HG03442 (cell line): ENCODE results near the gene PTDSS2.
"Not testable (repeated sequence)": the region's sequence is repeated elsewhere in the genome, so short reads cannot be mapped to it uniquely, and the experiment has no call there.

Experiments
- ATAC-seq: cut with Tn5 transposase; IDR thresholded peaks from one replicate; pipeline ENCODE4 v1.9.1; 2021; ENCODE audit warnings: mild to moderate bottlenecking, moderate library complexity; ENCODE audit not compliant: unreplicated experiment

PTDSS2 gene

DNA sequence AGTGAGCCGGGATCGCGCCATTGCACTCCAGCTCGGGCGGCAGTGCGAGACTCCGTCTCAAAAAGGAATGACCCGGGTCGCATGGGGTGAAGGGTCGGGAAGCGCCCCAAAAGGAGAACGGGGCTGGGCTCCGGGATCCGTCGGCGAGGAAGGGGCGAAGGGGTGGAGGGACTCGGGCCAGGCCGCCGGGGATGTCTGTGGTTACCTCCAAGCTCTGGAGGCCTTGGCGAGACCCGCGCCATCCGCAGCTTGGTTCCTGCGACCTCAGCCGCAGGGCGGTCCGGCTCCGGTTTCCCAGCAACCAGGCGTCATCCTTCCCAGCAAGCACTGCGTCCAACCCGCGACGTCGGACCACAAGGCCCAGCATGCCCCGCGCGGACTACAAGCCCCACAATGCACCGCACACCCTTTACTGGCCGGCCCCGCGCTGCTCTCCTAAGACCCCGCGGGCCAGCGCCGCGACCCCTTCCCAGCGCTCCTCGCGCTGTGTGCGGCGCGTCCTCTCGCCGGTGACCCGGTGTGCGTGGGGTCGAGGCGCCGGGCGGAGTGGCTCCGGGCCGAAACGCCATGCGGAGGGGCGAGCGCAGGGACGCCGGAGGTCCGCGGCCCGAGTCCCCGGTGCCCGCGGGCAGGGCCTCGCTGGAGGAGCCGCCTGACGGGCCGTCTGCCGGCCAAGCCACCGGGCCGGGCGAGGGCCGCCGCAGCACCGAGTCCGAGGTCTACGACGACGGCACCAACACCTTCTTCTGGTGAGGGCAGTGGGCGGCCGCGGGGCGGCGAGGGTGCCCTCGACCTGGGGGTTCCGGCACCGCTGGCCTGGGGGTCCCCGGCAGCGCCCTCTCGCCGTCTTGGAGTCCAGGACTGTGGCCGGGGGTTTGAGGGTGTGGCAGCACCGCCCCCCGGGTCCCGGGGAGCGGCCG, at the start of gene PTDSS2:
TSS of gene PTDSS2 (plus strand) at position 391 of the 920 bp plus-strand sequence. CDS start at position 568, 177 bp downstream.
- ATAC-seq: peak; percentile 71

DNA sequence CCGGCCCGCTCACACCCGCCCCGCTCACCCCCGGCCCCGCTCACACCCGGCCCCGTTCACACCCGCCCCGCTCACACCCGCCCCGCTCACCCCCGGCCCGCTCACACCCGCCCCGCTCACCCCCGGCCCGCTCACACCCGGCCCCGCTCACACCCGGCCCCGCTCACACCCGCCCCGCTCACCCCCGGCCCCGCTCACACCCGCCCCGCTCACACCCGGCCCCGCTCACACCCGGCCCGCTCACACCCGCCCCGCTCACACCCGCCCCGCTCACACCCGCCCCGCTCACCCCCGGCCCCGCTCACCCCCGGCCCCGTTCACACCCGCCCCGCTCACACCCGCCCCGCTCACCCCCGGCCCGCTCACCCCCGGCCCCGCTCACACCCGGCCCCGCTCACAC, 48.9 kb upstream of the PTDSS2 start:
- not testable (repeated sequence) for ATAC-seq

DNA sequence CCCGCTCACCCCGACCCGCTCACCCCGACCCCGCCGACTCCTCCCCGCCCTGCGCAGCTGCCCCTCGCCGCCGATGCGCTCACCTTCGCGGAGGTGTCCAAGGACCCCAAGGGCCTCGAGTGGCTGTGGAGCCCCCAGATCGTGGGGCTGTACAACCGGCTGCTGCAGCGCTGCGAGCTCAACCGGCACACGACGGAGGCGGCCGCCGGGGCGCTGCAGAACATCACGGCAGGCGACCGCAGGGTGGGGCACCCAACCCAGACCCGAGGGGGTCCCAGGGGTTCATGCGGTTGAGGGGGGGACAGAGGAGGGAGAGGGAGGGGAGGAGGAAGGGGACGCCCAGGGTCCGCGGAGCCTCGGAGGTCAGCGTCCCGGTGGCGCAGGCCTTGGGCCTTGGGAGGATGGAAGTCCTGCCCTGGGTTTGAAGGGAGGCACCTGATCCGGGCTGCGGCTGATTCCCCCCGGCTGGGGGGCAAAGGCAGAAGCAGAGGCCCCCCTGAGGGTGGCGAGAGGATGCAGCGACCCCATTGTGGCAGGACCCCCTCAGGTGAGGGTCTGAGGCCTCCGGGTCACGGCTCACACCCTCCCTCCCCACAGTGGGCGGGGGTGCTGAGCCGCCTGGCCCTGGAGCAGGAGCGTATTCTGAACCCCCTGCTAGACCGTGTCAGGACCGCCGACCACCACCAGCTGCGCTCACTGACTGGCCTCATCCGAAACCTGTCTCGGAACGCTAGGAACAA, 46.9 kb upstream of the PTDSS2 start:
- ATAC-seq: no peak

DNA sequence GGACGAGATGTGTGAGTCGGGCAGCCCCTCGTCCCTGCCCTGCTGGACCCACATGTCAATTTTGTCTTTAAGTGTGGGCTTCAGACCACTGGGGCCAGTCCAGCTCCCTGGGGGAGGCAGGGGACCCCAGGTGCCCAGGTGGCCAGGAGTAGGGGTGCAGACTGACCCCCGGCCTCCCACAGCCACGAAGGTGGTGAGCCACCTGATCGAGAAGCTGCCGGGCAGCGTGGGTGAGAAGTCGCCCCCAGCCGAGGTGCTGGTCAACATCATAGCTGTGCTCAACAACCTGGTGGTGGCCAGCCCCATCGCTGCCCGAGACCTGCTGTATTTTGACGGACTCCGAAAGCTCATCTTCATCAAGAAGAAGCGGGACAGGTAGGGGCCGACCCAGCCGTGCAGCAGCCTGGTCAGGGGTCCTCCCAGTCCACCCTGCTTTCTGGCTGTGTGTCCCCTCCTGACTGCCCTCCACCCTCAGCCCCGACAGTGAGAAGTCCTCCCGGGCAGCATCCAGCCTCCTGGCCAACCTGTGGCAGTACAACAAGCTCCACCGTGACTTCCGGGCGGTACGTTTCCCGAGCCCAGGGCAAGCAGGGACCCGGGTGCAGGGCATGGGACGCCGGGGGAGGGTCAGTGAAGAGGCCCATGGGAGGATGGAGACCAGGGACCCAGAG, 46.2 kb upstream of the PTDSS2 start:
- ATAC-seq: no peak

DNA sequence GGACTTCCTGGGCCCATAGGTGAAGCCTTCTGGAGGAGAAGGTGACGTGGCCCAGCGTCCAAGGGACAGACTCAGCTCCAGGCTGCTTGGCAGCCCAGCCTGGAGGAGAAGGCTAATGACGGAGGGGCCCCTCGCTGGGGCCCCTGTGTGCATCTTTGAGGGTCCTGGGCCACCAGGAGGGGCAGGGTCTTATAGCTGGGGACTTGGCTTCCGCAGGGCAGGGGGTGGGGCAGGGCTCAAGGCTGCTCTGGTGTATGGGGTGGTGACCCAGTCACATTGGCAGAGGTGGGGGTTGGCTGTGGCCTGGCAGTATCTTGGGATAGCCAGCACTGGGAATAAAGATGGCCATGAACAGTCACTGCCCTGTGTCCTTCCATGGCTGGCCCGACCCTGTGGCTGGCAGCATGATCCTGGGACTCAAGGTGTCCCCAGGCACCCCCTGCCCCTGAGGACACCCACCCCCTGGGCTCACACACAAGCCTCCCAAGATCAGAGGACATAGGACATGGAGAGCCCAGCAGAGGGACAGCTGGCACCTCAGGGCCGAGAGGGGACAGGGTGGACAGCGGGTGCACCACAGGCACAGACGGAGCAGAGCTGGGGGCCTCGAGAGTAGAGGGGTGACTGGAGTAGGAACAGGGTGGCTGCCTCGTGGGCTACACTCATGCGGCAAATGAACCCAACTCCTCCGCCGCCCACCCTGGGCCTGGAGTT, 45.4 kb upstream of the PTDSS2 start:
- no peak for ATAC-seq

DNA sequence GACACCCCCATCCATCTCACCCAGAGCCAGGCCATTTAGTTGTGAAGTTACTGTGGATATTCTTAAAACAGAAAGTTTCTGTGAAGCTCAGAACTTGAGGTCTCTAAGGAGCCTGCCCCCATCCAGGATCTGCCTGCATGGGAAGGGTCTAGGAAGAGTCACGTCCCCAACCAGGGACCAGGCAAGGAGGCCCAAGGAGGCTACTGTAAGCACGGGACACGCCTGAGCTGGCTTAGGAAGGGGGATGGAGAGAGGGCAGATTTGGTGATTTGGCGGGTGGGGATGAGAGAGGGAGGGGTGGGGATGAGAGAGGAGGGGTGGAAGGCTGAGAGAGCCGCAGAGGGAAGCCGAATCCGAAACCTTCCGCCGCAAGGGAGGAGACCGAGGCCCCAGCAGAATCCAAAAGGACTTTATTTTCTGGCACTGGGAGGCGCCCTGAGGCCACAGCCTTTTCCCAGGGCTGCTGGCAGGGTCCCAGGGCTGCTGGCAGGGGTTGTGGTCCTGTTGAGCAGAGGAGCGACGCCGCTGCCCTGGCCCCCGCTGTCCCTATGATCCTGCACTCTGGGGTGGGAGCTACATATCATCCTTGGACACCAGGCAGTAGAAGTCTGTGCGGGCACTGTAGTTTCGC, 44.6 kb upstream of the PTDSS2 start:
- ATAC-seq: no peak

DNA sequence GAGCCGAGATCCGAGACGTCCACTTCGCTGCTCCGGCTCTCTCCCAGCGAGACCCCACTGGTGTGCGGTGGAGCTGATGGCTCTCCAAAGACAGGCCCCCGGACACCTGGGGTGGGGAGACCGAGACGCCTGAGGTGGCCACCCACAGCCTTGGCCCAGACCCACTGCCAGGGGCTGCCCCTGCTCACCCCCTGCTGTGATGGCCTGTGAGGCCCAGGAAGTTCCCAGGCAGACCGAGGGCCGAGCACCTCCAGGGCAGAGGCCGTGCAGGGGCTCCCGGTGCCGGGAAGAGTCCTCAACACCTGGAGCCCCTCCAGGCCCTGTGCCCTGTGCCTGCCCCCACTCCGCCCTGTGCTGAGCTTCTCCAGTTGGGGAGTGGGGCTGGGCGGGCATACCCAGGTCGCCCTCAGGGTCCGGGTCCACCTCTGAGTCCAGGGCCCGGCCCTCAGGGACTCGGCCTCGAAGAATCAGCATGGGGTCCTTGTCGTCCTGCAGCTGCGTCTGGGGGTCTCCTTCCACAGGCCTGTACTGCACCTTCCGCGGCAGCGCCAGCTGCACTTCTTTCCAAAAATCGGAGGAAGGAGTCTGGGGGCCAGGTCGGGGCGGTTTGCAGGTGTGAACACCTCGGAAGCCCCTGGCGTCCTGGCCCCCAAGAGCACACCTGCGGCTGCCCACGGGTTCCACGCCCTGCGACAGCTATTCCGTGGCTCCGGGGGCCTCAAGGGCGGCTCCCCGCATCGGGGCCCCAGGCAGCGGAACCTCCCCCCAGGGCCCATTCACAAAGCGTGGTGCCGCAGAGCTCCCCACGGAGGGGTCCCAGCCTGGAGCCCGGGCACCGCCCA, 43.9 kb upstream of the PTDSS2 start:
- no peak for ATAC-seq

DNA sequence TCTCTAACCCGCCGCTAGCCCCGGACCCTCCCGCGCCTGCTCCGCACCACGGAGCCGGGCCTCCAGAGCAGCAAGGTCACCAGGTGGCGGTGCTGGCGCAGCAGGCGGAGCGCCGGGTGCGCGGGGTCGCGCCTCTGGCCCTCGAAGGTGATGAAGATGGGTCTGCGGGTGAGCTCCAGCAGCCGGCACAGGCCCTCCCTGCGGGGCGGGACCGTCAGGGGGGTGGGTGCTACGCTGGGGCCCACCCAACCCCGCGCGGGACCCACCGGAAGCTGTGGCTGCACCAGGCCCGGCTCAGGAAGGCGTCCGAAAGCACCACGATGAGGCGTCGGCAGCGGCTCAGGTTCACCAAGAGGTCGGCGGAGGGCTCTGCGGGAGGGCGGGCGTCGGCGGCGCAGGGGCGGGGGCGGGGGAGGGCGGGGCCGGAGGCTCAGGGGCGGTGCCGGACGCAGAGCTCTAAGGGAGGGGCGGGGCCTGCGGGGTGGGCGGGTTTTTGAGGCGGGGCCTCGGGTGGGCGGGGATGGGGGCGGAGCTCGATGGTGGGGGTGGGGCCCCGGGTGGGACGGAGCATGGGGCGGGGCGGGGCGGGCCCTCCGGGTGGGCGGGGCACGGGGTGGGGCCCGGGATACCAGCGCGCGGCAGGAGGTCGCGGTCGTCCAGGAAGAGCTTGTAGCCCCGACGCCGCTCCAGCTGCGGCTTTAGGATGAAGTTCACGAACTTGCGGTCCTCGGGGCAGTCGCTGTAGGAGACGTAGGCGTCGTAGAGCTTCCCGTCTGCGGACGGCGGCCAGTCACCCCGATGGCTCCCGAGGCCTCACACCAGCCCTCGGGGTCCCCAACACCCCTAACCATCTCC, 43.1 kb upstream of the PTDSS2 start:
- peak; percentile 66 for ATAC-seq

DNA sequence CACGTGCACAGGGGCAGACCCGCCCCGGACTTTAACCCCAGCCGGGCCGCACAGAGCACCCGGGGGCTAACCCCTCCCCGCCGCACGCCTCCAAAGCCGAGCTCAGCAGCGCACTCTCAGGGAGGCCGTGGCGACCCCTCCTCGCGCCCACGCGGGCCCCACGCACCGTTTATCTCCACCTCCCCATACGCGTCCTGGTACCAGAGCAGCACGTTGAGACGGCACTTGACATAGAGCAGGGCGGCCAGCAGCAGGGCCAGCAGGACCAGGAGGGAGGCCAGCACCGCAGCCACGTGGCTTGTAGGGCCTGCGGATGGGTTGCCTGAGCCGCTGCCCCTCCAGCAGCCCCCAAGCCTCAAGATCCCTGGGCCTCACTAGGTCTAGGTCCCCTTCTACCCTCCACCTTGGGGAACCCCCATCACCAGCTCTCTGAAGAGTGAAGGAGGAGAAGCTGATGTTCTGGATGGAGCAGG, 42.4 kb upstream of the PTDSS2 start:
- no peak for ATAC-seq

DNA sequence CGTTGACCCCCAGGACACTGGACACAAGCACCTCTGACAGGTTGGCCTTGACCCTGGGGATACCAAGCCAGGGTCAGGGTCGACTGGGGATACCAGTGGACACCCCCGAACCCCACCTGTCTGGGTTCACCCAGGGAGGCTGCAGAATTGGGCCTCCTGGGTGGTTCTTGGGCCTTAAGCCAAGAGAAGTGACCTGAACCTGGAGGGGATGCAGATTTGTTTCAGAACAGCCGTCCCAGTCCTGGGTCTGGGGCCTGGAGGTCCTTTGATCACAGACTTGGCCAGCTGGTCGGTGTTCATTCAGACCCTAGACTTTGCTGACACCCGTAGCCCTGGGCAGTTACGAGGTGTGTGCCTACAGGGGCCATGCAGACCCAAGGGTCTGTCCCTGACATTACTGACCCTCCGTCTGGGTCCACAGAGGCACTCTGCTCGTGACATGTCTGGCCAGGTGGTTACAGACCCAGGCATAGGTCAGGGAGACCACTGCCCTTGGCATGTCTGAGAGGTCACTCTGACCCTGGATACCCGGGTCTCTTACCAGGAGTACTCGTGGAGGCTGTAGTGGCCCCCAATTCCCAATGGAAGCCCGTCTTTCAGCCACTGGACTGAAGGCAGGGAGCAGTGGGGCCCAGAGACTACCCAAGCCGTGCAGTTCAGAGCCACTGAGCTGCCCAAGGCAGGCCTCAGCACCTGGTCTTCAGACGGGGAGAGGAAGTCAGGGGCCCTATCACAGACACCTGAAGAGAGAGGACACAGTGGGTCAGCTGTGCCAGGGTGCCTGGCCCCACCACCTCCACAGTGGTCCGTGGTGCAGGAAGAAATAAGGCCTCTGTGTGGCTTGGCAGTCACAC, 41.7 kb upstream of the PTDSS2 start:
- ATAC-seq: no peak

DNA sequence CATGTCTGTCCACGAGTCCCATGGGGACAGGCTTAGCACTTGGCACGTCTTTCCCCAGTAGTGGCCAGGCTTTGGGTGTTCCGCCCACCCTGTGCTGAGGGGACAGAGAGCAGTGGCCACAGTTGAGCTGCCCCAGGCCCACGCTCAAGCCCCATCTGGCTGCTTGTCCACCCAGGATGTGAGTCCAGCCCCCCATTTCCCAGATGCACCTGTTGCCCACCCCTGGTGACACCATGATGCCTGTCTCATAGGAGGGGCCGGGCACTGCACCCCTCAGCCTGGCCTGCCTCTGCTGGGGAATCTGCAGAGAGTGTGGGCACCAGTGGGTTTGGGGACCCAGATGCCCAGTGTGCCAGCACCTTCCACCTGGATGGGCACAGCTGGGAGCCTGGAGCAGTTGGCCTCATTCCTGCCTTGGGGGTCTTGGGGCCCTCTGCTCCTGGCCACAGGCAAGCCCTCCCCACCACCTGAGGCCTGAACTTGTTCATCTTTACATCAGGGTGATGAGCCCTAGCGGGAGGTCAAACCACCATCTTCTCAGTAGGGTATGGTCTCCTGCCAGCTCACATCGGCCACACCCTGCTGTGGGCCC, 41.0 kb upstream of the PTDSS2 start:
- no peak for ATAC-seq

DNA sequence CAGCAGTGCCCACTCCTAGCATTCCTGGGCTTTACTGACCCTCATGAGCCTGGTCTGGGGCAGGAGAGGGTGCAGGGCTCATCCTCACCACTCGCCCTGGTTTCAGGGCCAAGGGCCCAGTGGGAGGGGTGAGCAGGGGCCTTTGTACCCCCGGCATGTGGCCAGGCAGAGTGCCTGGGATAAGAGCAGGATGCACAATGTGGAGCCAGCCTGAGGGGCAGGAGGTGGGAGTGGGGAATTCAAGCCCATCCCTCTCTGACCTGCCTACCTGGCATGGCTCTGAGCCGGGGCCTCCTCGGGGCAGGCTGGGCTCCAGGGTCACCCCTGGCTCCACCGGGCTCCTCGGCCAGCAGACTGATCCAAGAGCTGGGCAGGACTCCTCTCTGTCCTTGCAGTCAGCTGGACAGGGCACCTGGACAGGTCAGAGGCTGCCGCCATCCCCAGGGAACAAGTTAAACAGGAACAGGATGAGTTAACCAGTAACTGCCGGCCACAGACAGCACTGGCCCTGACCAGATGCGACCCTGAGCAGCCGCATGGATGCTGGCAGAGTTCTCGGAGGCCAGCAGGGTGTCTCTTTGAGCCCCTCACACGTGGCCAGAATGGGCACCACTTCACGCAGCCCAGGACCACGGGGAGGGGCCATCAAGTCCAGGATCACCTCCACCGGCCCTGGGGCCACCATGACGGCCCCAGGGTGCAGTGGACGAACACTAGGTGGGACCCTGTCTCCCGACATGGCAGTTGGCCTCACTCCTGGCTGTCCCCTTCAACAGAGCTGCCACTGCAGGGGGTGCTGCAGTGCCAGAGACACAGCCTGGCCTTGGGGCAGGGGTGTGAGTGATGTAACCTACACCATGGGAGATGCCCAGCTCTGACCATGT, 40.2 kb upstream of the PTDSS2 start:
- ATAC-seq: no peak

DNA sequence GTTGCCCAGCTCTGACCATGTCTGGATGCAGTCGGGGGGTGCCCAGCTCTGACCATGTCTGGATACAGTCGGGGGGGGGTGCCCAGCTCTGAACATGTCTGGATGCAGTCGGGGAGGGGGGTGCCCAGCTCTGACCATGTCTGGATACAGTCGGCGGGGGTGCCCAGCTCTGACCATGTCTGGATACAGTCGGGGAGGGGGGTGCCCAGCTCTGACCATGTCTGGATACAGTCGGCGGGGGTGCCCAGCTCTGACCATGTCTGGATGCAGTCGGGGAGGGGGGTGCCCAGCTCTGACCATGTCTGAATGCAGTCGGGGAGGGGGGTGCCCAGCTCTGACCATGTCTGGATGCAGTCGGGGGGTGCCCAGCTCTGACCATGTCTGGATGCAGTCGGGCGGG, 39.4 kb upstream of the PTDSS2 start:
- ATAC-seq: not testable (repeated sequence)

DNA sequence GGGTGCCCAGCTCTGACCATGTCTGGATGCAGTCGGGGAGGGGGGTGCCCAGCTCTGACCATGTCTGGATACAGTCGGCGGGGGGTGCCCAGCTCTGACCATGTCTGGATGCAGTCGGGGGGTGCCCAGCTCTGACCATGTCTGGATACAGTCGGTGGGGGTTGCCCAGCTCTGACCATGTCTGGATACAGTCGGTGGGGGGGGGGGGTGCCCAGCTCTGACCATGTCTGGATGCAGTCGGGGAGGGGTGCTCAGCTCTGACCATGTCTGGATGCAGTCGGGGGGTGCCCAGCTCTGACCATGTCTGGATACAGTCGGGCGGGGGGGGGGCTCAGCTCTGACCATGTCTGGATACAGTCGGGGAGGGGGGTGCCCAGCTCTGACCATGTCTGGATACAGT, 38.6 kb upstream of the PTDSS2 start:
- ATAC-seq: not testable (repeated sequence)

DNA sequence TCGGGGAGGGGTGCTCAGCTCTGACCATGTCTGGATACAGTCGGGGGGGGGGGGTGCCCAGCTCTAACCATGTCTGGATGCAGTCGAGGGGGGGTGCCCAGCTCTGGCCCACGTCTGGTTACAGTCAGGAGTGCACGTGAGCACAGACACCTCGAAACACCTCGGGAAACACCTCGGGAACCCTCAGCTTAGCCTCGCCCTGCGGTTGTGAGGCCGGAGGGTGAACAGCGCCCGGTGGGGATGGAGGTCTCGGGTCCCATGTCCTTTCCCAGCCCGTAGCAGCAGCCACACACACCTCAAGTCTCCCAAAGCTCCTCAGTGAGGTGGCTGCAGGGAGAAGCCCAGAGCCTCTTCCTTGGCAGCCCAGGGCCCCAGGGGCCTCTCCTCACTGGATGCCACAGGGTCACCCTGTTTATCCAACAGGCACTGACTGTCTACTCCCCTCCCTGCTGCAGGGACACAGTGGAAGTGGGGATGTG, 37.4 kb upstream of the PTDSS2 start:
- ATAC-seq: no peak
